ENCODE data around the gene CDH4.

DNA sequence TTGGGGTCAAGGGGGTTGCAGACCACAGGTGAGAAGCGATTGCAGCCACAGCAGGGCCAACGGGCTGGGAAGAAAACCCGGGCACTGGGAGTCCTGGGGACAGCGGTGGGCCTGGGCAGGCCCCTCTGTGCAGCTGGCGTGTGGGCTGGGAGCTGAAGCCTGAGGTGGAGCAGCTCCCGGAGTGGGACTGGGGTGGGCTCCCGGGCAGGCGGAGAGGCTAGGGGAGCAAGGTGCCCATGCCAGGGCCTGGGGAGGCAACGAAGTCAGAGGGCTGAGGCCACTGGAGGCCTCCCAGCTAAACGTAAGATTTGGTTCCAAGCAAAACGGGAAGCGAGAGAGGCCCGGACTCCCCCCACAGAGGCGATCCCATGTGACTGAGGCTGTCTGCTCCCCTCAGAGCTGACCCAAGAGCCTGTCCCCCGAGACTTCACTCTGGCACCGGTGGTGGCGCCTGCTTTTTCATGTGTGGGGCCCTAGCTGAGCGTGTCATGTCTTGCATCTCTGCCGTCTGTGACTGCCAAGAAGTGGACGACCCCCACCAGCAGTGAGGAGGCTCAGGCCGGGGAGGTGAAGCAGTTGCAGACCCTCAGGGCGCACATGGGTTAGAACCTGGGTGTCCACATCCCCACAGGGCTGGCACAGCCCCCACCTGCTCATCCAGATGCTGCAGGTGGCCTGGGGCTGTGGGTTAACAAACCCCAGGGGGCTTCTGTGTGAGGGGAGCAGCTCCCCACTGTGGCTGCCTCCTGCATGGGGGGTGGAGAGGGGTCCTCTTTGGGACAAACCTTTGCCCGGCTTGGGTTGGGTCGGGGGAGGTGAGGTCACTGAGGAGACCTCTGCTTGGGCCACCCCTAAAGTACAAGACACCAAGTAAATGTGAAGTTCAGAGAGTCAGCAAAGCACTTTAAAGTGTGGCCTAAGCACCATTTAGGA, 601.3 kb downstream of the CDH4 start:
- no peak for TF ChIP-seq EZH2phosphoT487 (conservative IDR thresholded peaks at IDR 0.05; ENCODE audit: low read length)
- TF ChIP-seq, protein P1, sequence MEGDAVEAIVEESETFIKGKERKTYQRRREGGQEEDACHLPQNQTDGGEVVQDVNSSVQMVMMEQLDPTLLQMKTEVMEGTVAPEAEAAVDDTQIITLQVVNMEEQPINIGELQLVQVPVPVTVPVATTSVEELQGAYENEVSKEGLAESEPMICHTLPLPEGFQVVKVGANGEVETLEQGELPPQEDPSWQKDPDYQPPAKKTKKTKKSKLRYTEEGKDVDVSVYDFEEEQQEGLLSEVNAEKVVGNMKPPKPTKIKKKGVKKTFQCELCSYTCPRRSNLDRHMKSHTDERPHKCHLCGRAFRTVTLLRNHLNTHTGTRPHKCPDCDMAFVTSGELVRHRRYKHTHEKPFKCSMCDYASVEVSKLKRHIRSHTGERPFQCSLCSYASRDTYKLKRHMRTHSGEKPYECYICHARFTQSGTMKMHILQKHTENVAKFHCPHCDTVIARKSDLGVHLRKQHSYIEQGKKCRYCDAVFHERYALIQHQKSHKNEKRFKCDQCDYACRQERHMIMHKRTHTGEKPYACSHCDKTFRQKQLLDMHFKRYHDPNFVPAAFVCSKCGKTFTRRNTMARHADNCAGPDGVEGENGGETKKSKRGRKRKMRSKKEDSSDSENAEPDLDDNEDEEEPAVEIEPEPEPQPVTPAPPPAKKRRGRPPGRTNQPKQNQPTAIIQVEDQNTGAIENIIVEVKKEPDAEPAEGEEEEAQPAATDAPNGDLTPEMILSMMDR (IDR thresholded peaks at IDR 0.05; ENCODE audit: insufficient read depth, low read length, poor library complexity, severe bottlenecking) = no peak
